ENCODE measurements around the gene RNASEH2A. TPM values are rescaled to one million over a fixed set of nuclear protein-coding genes. Genes with fewer than 3 reads are reported as not detected.

RNASEH2A gene
- total RNA-seq, 2 experiments from 2014 or later, result 1.5 to 2.7 TPM

GRCh38 chr19:12778017-12778904, 28.1 kb upstream of the RNASEH2A start:
- no peaks in the 10 kb centered on the region for H3K36me3 Mint-ChIP-seq (ENCODE audit: low read depth)
- peak overlapping the region; percentile 90 for H3K4me3 Mint-ChIP-seq
- no peaks in the 10 kb centered on the region for H3K27me3 Mint-ChIP-seq
- Histone ChIP-seq H3K36me3 (ENCODE audit: insufficient read depth, low read length) (no peaks in the 10 kb centered on the region), H3K4me1 (ENCODE audit: insufficient read depth, low read length) (peaks cover 71% of the 10 kb centered on the region), H3K27ac (ENCODE audit: low read depth in 1 of 2, low read length in 2 of 2) (peak overlapping the region; percentile 82 to 85), H3K4me3 (ENCODE audit: low read length) (peak overlapping the region; percentile 84), H3K27me3 (ENCODE audit: control insufficient read depth in 1 of 2, insufficient read depth in 2 of 2, low read length in 2 of 2) (no peaks in the 10 kb centered on the region), H3K9me3 (ENCODE audit: control insufficient read depth in 1 of 2, insufficient read depth in 1 of 2, low read length in 2 of 2) (no peaks in the 10 kb centered on the region)
- H3K4me1 Mint-ChIP-seq (ENCODE audit: low read depth), result peaks cover 47% of the 10 kb centered on the region
- peak overlapping the region; percentile 94 for H3K27ac Mint-ChIP-seq
- no peak for TF ChIP-seq CTCF (IDR thresholded peaks at IDR 0.05)
- intact Hi-C loops (cut with DNase I, micrococcal nuclease), result no loop called here
- ATAC-seq (ENCODE audit: poor library complexity), result no peak
- peak in 9 of 14 experiments; percentile 20 to 69 (median 49) for DNase-seq
- CTCF ChIA-PET, result interaction anchor here (0.9 to 6.5 kb wide), 11 partner anchors 11 to 164 kb away, joined by 3 to 178 read pairs (median 4); partner anchors contain the start of genes GET3, JUNB, PRDX2 and THSD8
- POLR2A ChIA-PET, result interaction anchor here (1.3 to 8.4 kb wide), 8 partner anchors 10 to 97 kb away, joined by 3 to 301 read pairs (median 8); partner anchors contain the start of genes GET3, JUNB, PRDX2 and RNASEH2A
- H3K9me3 Mint-ChIP-seq, result no peaks in the 10 kb centered on the region

GRCh38 chr19:12778905-12779161, 27.6 kb upstream of the RNASEH2A start:
- Mint-ChIP-seq H3K4me3 (peak overlapping the region; percentile 90), H3K27ac (peak overlapping the region; percentile 94), H3K9me3 (no peaks in the 10 kb centered on the region), H3K27me3 (no peaks in the 10 kb centered on the region), H3K4me1 (ENCODE audit: low read depth) (peaks cover 46% of the 10 kb centered on the region), H3K36me3 (ENCODE audit: low read depth) (no peaks in the 10 kb centered on the region)
- DNase-seq, result no peak
- intact Hi-C loops (cut with DNase I, micrococcal nuclease), result no loop called here
- ChIA-PET POLR2A (interaction anchor here (1.3 to 8.4 kb wide), 7 partner anchors 9 to 98 kb away, joined by 3 to 301 read pairs (median 9); partner anchors contain the start of genes GET3, JUNB, PRDX2 and THSD8), CTCF (interaction anchor here (1.1 to 6.5 kb wide), 6 partner anchors 10 to 69 kb away, joined by 3 to 178 read pairs (median 6); partner anchors contain the start of genes GET3 and JUNB)
- H3K27ac ChIP-seq (ENCODE audit: low read depth in 1 of 2, low read length in 2 of 2), result peak overlapping the region in 1 of 2 donors; percentile 85
- ATAC-seq (ENCODE audit: poor library complexity), result no peak
- H3K36me3 ChIP-seq (ENCODE audit: insufficient read depth, low read length), result no peaks in the 10 kb centered on the region
- no peaks in the 10 kb centered on the region for H3K9me3 ChIP-seq (ENCODE audit: control insufficient read depth in 1 of 2, insufficient read depth in 1 of 2, low read length in 2 of 2)
- TF ChIP-seq CTCF (IDR thresholded peaks at IDR 0.05), result no peak
- peaks cover 77% of the 10 kb centered on the region for H3K4me1 ChIP-seq (ENCODE audit: insufficient read depth, low read length)
- no peaks in the 10 kb centered on the region for H3K27me3 ChIP-seq (ENCODE audit: control insufficient read depth in 1 of 2, insufficient read depth in 2 of 2, low read length in 2 of 2)
- H3K4me3 ChIP-seq (ENCODE audit: low read length), result peak overlapping the region; percentile 84

GRCh38 chr19:12779162-12779993, 27.0 kb upstream of the RNASEH2A start:
- peak overlapping the region; percentile 60 for H3K4me3 Mint-ChIP-seq
- no peaks in the 10 kb centered on the region for H3K36me3 Mint-ChIP-seq (ENCODE audit: low read depth)
- H3K27me3 Mint-ChIP-seq, result no peaks in the 10 kb centered on the region
- ATAC-seq (ENCODE audit: poor library complexity), result no peak
- CTCF ChIA-PET, result interaction anchor here (1.1 to 6.5 kb wide), 3 partner anchors 13 to 68 kb away, joined by 3 to 178 read pairs (median 8); partner anchors contain the start of gene JUNB
- no peaks in the 10 kb centered on the region for H3K9me3 ChIP-seq (ENCODE audit: control insufficient read depth in 1 of 2, insufficient read depth in 1 of 2, low read length in 2 of 2)
- DNase-seq, result peak in 2 of 14 experiments; percentile 23 to 44
- intact Hi-C loops (cut with DNase I, micrococcal nuclease), result no loop called here
- H3K4me1 ChIP-seq (ENCODE audit: insufficient read depth, low read length), result peaks cover 82% of the 10 kb centered on the region
- no peak for TF ChIP-seq CTCF (IDR thresholded peaks at IDR 0.05)
- H3K36me3 ChIP-seq (ENCODE audit: insufficient read depth, low read length), result no peaks in the 10 kb centered on the region
- H3K4me3 ChIP-seq (ENCODE audit: low read length), result no peak overlapping the region
- no peak overlapping the region for H3K27ac ChIP-seq (ENCODE audit: low read depth in 1 of 2, low read length in 2 of 2)
- no peaks in the 10 kb centered on the region for H3K27me3 ChIP-seq (ENCODE audit: control insufficient read depth in 1 of 2, insufficient read depth in 2 of 2, low read length in 2 of 2)
- no peaks in the 10 kb centered on the region for H3K9me3 Mint-ChIP-seq
- POLR2A ChIA-PET, result interaction anchor here (1.3 to 8.4 kb wide), 5 partner anchors 8 to 43 kb away, joined by 6 to 301 read pairs (median 9); partner anchors contain the start of genes GET3, JUNB, PRDX2 and THSD8
- peak overlapping the region; percentile 94 for H3K27ac Mint-ChIP-seq
- H3K4me1 Mint-ChIP-seq (ENCODE audit: low read depth), result peaks cover 45% of the 10 kb centered on the region

All from CD4-positive, alpha-beta T cell (primary cell).